Spinal cord (tissue), 10 donors: ENCODE measurements around the gene DIS3L2. TPM values are rescaled to one million over a fixed set of nuclear protein-coding genes. Genes with fewer than 3 reads are reported as not detected.

Experiments
- DNase-seq, 6 donors: peaks; one replicate each; pipeline versions ENCODE4 v3.0.0 to v3.0.0-alpha.2; 2013 to 2015; ENCODE audit warnings: low spot score in 6 of 6, low read depth in 4 of 6
- H3K27ac ChIP-seq: one replicate; pipeline ENCODE4 v1.5.1; 2013; ENCODE audit warnings: low read depth, low read length, control low read depth
- H3K27me3 ChIP-seq: one replicate; pipeline ENCODE4 v1.6.1; 2013; ENCODE audit warnings: low read length; ENCODE audit not compliant: control insufficient read depth, insufficient read depth
- H3K36me3 ChIP-seq: one replicate; pipeline ENCODE4 v1.6.1; 2013; ENCODE audit warnings: low read length; ENCODE audit not compliant: control insufficient read depth, insufficient read depth
- H3K4me1 ChIP-seq: one replicate; pipeline ENCODE4 v1.6.1; 2013; ENCODE audit warnings: low read length; ENCODE audit not compliant: control insufficient read depth, insufficient read depth
- H3K4me3 ChIP-seq: one replicate; pipeline ENCODE4 v1.5.1; 2013; ENCODE audit warnings: low read depth, low read length, control low read depth
- H3K9me3 ChIP-seq: one replicate; pipeline ENCODE4 v1.6.1; 2013; ENCODE audit warnings: low read length; ENCODE audit not compliant: control insufficient read depth, insufficient read depth
- WGBS: methylation state at CpG from one replicate; pipeline ENCODE4 v1.1.5; 2013; ENCODE audit warnings: missing lambda C conversion rate; ENCODE audit not compliant: insufficient coverage; 5-methylcytosine and 5-hydroxymethylcytosine counted together
- polyA plus RNA-seq, 2 donors: library from polyadenylated mRNA; unstranded; fragments of 120-200 nt; gene quantifications; one replicate each; pipeline ENCODE4 v1.2.1, GENCODE V29; 2013; ENCODE audit not compliant: insufficient read length in 2 of 2
- total RNA-seq, 2 donors: library from RNA; depleted of rRNA in 1 of 2; stranded (reverse); fragments of 120-200 nt in 1 of 2; fragments of >200 nt in 1 of 2; gene quantifications; one replicate each; pipeline versions ENCODE4 v1.2.3 to v1.2.4, GENCODE V29; 2013 to 2014
- donor health status: healthy.

The DIS3L2 gene
- total and polyA plus RNA-seq, 4 donors: 29.8 to 37.2 (median 33.2) TPM

DNA sequence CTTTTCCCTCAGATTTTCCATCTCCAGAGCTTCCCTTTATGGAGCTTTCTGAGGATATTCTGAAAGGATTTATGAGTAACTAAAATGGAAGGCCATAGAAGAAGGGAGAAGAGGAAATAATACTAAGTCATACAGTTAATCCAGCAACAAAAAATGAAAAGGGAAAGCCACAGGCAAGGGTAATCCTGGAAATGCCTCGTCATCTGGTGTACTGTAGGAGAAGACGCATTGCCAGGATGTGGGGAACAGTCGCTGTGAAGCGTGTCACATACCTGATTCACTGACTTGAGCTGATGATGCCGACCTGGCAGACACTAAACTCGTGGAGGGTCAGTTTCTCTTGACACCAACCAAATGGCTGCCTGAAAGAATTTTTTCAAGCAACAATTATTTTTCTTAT lies 382.3 kb downstream of the DIS3L2 start:
- Histone ChIP-seq H3K9me3 (no peaks in the 10 kb centered on the region), H3K36me3 (peaks cover 24% of the 10 kb centered on the region), H3K4me1 (no peaks in the 10 kb centered on the region), H3K4me3 (no peak overlapping the region), H3K27me3 (no peaks in the 10 kb centered on the region), H3K27ac (no peak overlapping the region)
- WGBS: 94% methylated on average over 5 of the region's 6 CpGs
- DNase-seq: no peak

GRCh38 chr2:232345251-232345650 lies 383.7 kb downstream of the DIS3L2 start:
- no peak overlapping the region for H3K27ac ChIP-seq
- DNase-seq: no peak
- 100% methylated on average over 3 of the region's 8 CpGs for WGBS
- no peak overlapping the region for H3K4me3 ChIP-seq
- H3K9me3 ChIP-seq: no peaks in the 10 kb centered on the region
- H3K27me3 ChIP-seq: peaks cover 10% of the 10 kb centered on the region
- peaks cover 9% of the 10 kb centered on the region for H3K36me3 ChIP-seq
- no peaks in the 10 kb centered on the region for H3K4me1 ChIP-seq

- no peak for DNase-seq
- Histone ChIP-seq H3K27ac (no peak overlapping the region), H3K27me3 (peaks cover 30% of the 10 kb centered on the region), H3K4me3 (no peak overlapping the region), H3K4me1 (peaks cover 12% of the 10 kb centered on the region), H3K9me3 (no peaks in the 10 kb centered on the region), H3K36me3 (no peaks in the 10 kb centered on the region)
- WGBS: 94% methylated on average over 2 of the region's 6 CpGs
Measured at GRCh38 chr2:232347369-232347768, 385.9 kb downstream of the DIS3L2 start.

DNA sequence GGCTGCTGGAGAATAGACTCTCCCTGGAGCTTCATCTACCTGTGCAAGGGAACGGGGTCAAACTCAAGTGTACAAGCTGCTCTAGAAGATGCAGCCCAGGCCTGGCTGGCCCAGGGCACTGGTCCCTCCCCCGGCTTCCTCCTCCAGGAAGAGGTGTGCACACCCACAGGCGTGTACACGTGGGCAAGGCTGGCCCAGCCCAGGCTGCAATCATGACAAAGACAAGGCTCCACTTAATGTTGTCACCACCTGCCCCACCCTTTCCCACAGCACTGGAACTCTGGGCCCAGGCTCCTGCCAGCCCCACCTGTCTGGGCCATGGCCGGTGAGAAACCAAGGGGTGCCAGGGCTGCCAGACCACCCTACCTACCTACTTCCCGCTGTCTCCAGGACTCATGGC lies 387.4 kb downstream of the DIS3L2 start:
- H3K4me1 ChIP-seq: peaks cover 18% of the 10 kb centered on the region
- no peak overlapping the region for H3K27ac ChIP-seq
- DNase-seq: no peak
- peaks cover 42% of the 10 kb centered on the region for H3K27me3 ChIP-seq
- no peak overlapping the region for H3K4me3 ChIP-seq
- H3K9me3 ChIP-seq: no peaks in the 10 kb centered on the region
- H3K36me3 ChIP-seq: no peaks in the 10 kb centered on the region
- WGBS: 69% methylated on average over 6 of the region's 6 CpGs

DNA sequence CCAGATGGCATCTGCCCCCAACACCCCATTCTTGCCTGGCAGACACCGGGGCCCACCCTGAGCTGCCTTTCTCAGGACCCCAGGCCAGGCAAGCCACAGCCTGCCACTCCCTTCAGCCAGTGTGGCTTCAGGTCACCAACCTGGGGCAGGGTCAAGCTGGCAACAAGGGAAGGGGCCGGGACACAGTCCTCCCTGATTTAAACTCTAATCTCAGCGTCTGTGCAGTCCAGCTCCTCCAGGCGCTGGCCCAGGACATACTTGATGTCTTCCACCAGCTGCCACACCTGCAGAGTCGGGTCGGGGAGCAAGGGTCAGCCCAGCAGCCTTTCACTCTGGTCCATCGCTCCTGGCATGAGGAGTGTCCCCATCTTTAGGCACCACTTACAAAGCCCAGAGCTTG lies 388.0 kb downstream of the DIS3L2 start:
- DNase-seq: no peak

GRCh38 chr2:232349946-232350635 lies 388.6 kb downstream of the DIS3L2 start:
- no peak overlapping the region for H3K27ac ChIP-seq
- no peak for DNase-seq
- no peak overlapping the region for H3K4me3 ChIP-seq
- peaks cover 18% of the 10 kb centered on the region for H3K4me1 ChIP-seq
- peaks cover 44% of the 10 kb centered on the region for H3K27me3 ChIP-seq
- no peaks in the 10 kb centered on the region for H3K9me3 ChIP-seq
- H3K36me3 ChIP-seq: no peaks in the 10 kb centered on the region
- WGBS: 78% methylated on average over 14 of the region's 14 CpGs

More for the DNA sequence above, 388.0 kb downstream of the DIS3L2 start:
- peaks cover 18% of the 10 kb centered on the region for H3K4me1 ChIP-seq
- H3K27me3 ChIP-seq: peaks cover 44% of the 10 kb centered on the region
- 86% methylated on average over 7 of the region's 7 CpGs for WGBS
- no peaks in the 10 kb centered on the region for H3K36me3 ChIP-seq
- no peaks in the 10 kb centered on the region for H3K9me3 ChIP-seq
- H3K4me3 ChIP-seq: no peak overlapping the region
- H3K27ac ChIP-seq: no peak overlapping the region

- no peak overlapping the region for H3K27ac ChIP-seq
- H3K27me3 ChIP-seq: peaks cover 44% of the 10 kb centered on the region
- H3K36me3 ChIP-seq: no peaks in the 10 kb centered on the region
- H3K4me1 ChIP-seq: peaks cover 18% of the 10 kb centered on the region
- no peak overlapping the region for H3K4me3 ChIP-seq
- WGBS: 9% methylated on average over 71 of the region's 76 CpGs
- no peak for DNase-seq
- H3K9me3 ChIP-seq: no peaks in the 10 kb centered on the region
Measured at GRCh38 chr2:232350804-232351685, 389.5 kb downstream of the DIS3L2 start.

DNA sequence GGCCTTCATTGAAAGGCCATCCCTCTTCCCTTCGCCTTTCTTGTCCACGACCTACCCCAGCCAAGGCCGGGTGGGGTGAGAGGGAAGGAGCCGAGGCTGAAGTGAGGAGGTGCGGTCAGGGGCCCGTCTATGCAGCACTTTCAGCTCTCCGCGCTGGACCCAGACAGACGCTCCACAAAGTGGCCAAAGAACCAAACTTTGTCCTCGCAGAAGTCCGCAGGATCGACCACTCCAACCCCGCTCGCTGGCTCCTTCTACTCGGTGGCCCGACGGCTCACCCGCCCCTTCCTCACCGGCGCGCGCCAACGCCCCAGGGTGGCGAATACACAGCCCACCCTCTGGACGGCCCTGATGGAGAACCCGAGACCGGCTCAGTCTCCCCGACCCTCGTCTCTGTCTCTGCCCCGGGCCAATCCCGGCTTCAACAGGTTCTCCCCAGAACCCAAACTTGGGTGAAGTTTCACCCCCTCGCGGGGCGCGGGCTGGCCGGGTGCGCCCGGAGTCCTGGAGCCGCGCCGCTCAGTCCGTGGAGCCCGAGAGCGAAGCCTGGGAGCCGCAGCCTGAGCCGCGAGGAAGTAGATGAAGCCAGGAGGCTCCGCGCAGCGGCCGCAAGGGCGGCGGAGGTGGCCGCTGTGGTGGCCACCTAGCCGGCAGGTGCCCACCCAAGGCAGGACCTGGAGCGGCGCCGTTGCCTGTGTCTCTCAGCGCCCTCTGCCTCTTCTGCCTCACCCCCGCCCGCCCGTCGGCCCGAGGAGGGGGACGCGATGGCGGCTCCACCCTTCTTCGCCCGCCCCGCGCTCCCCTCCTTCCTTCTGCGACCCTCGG lies 390.4 kb downstream of the DIS3L2 start:
- Histone ChIP-seq H3K36me3 (no peaks in the 10 kb centered on the region), H3K27ac (no peak overlapping the region), H3K9me3 (no peaks in the 10 kb centered on the region), H3K4me1 (peaks cover 18% of the 10 kb centered on the region), H3K27me3 (peaks cover 44% of the 10 kb centered on the region), H3K4me3 (no peak overlapping the region)
- WGBS: 14% methylated on average over 69 of the region's 73 CpGs
- no peak for DNase-seq

- no peak overlapping the region for H3K4me3 ChIP-seq
- no peaks in the 10 kb centered on the region for H3K36me3 ChIP-seq
- no peaks in the 10 kb centered on the region for H3K9me3 ChIP-seq
- no peak for DNase-seq
- peaks cover 18% of the 10 kb centered on the region for H3K4me1 ChIP-seq
- no peak overlapping the region for H3K27ac ChIP-seq
- WGBS: 36% methylated on average over 39 of the region's 39 CpGs
- peaks cover 44% of the 10 kb centered on the region for H3K27me3 ChIP-seq
Measured at GRCh38 chr2:232352511-232353091, 391.1 kb downstream of the DIS3L2 start.
